Esophagus squamous epithelium (tissue), 4 donors: ENCODE measurements around the gene CPNE4.

Source experiments
- CTCF ChIP-seq, 6 experiments: fragments of 450-650 bp in 4 of 6; fragments of 200-600 bp in 2 of 6; sonication (generic) in 2 of 6; IDR thresholded peaks; one replicate each; pipeline ENCODE4 v1.5.1; 2016 to 2019; ENCODE audit warnings: antibody characterized with exemption in 6 of 6, mild to moderate bottlenecking in 4 of 6, moderate library complexity in 4 of 6
- POLR2A ChIP-seq, 4 donors: fragments of 450-650 bp; IDR thresholded peaks; one replicate each; pipeline ENCODE4 v1.6.1; 2017; ENCODE audit warnings: antibody characterized with exemption in 4 of 4, mild to moderate bottlenecking in 4 of 4, moderate library complexity in 3 of 4

GRCh38 chr3:131883711-131884407 is 151.0 kb downstream of the CPNE4 start:
- TF ChIP-seq CTCF (IDR thresholded peaks at IDR 0.05) (no peak), POLR2A (IDR thresholded peaks at IDR 0.05) (no peak)
